CD4-positive, alpha-beta memory T cell (primary cell): ENCODE results near the gene C10orf95. TPM values are rescaled to one million over a fixed set of nuclear protein-coding genes. Genes with fewer than 3 reads are reported as not detected.

Experiments used
- CTCF ChIA-PET: fragments of 350-600 bp; sonication (Branson Sonifier 250); formaldehyde crosslinking; loops from one replicate; lab custom pipeline; 2021; ENCODE audit warnings: inconsistent platforms; ENCODE audit not compliant: partially characterized antibody; lab: Charles Lee
- POLR2A ChIA-PET: fragments of 350-600 bp; sonication (Branson Sonifier 250); formaldehyde crosslinking; loops from one replicate; lab custom pipeline; 2021; ENCODE audit not compliant: partially characterized antibody; lab: Charles Lee
- DNase-seq, 5 donors: peaks; one replicate each; pipeline versions ENCODE4 v3.0.0 to v3.0.0-alpha.2; 2020 to 2022; ENCODE audit warnings: mixed read lengths in 1 of 5
- H3K27ac ChIP-seq: one replicate; pipeline ENCODE4 v1.7.0; 2013; ENCODE audit warnings: low read depth, low read length
- H3K27me3 ChIP-seq: 2 replicates; pipeline ENCODE4 v1.7.0; 2013; ENCODE audit warnings: mild to moderate bottlenecking, low read length, moderate library complexity; ENCODE audit not compliant: insufficient read depth
- H3K36me3 ChIP-seq: 2 replicates; pipeline ENCODE4 v1.7.0; 2013; ENCODE audit warnings: mild to moderate bottlenecking, low read length, moderate library complexity; ENCODE audit not compliant: insufficient read depth
- H3K4me1 ChIP-seq: 2 replicates; pipeline ENCODE4 v1.7.0; 2013; ENCODE audit warnings: mild to moderate bottlenecking, low read length, moderate library complexity; ENCODE audit not compliant: insufficient read depth
- H3K4me3 ChIP-seq, 2 donors: one replicate each; pipeline ENCODE4 v1.7.0; 2013; ENCODE audit warnings: low read length in 2 of 2, mild to moderate bottlenecking in 1 of 2
- H3K9me3 ChIP-seq, 2 donors: one replicate each; pipeline ENCODE4 v1.7.0; 2013; ENCODE audit warnings: low read length in 2 of 2, control low read depth in 1 of 2; ENCODE audit not compliant: control insufficient read depth in 1 of 2
- H3K27ac Mint-ChIP-seq, 7 donors: one replicate each; pipeline ENCODE4 v1.8.0; 2020 to 2021; ENCODE audit warnings: mixed read lengths in 7 of 7, mild to moderate bottlenecking in 6 of 7, inconsistent platforms in 3 of 7, moderate library complexity in 3 of 7
- H3K27me3 Mint-ChIP-seq, 2 donors: one replicate each; pipeline ENCODE4 v1.8.0; 2020 to 2021; ENCODE audit warnings: mixed read lengths in 2 of 2
- H3K36me3 Mint-ChIP-seq, 2 donors: one replicate each; pipeline ENCODE4 v1.8.0; 2020 to 2021; ENCODE audit warnings: mixed read lengths in 2 of 2, inconsistent platforms in 1 of 2, mild to moderate bottlenecking in 1 of 2
- H3K4me1 Mint-ChIP-seq, 4 donors: one replicate each; pipeline ENCODE4 v1.8.0; 2020 to 2021; ENCODE audit warnings: mixed read lengths in 4 of 4, mild to moderate bottlenecking in 1 of 4
- H3K4me3 Mint-ChIP-seq, 8 donors: one replicate each; pipeline ENCODE4 v1.8.0; 2020 to 2021; ENCODE audit warnings: mixed read lengths in 8 of 8, mild to moderate bottlenecking in 7 of 8, moderate library complexity in 6 of 8, inconsistent platforms in 3 of 8
- H3K9me3 Mint-ChIP-seq, 8 donors: one replicate each; pipeline ENCODE4 v1.8.0; 2020 to 2021; ENCODE audit warnings: mixed read lengths in 8 of 8, mild to moderate bottlenecking in 5 of 8, inconsistent platforms in 3 of 8, moderate library complexity in 1 of 8
- intact Hi-C: fragments of 100-400 bp; cut with micrococcal nuclease; formaldehyde crosslinking; loops from one replicate; pipeline ENCODE4 v1.15.1; 2023
- polyA plus RNA-seq, 2 donors: library from polyadenylated mRNA; unstranded; fragments of 300-500 nt; fragmentation: Illumina TruSeq; gene quantifications; one replicate each; pipeline ENCODE4 v1.2.3, GENCODE V29; 2021
- total RNA-seq, 2 experiments: library from RNA; stranded (reverse); gene quantifications; one replicate each; pipeline ENCODE4 v1.2.3, GENCODE V29; 2021

The C10orf95 gene
- total and polyA plus RNA-seq, 4 experiments from 2014 or later, result 0.41 to 1.6 (median 0.65) TPM

- Mint-ChIP-seq H3K9me3 (peaks cover 0 to 6% (median 0%) of the 10 kb centered on the region in 8 donors), H3K27me3 (peaks cover 16 to 36% of the 10 kb centered on the region in 2 donors), H3K36me3 (peaks cover 0 to 8% of the 10 kb centered on the region in 2 donors), H3K4me3 (no peak overlapping the region), H3K4me1 (peaks cover 12 to 45% (median 23%) of the 10 kb centered on the region in 4 donors), H3K27ac (peak overlapping the region in 1 of 7 donors; percentile 61)
- intact Hi-C loops, result no loop called here
- Histone ChIP-seq H3K27me3 (peaks cover 13% of the 10 kb centered on the region), H3K36me3 (no peaks in the 10 kb centered on the region), H3K27ac (no peak overlapping the region), H3K4me3 (no peak overlapping the region), H3K9me3 (no peaks in the 10 kb centered on the region), H3K4me1 (peaks cover 25% of the 10 kb centered on the region)
- ChIA-PET CTCF (interaction anchor here (0.8 to 1.4 kb wide), 2 partner anchors 16 to 17 kb away, joined by 4 read pairs; no protein-coding TSS in a partner anchor), POLR2A (interaction anchor here (1.4 kb wide), 1 partner anchor 16 kb away, joined by 3 read pairs; the partner anchor contains the start of gene CUEDC2)
- DNase-seq, result peak in 1 of 5 donors; percentile 38
Observed at GRCh38 chr10:102416283-102416682, 35.1 kb downstream of the C10orf95 start.

DNA sequence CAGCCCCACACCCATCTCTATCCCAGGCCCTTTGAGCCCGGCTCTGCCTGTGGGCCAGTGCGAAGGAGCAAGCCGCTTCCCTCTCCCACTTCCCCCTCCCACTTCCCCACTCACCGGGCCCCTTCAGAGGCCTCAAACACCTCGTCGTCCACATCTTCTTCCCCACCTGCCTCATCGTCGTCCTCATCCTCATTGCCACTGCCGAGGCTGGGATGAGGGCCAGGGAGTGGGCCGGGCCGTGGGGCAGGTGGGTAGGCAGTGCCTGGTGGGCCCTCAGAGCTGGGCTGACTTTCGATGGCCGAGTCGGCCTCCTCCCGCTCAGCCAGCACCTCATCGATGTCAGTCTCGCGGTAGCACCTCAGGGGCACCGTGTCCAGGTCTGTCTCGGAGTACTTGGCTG, 36.6 kb downstream of the C10orf95 start:
- intact Hi-C loops, result no loop called here

DNA sequence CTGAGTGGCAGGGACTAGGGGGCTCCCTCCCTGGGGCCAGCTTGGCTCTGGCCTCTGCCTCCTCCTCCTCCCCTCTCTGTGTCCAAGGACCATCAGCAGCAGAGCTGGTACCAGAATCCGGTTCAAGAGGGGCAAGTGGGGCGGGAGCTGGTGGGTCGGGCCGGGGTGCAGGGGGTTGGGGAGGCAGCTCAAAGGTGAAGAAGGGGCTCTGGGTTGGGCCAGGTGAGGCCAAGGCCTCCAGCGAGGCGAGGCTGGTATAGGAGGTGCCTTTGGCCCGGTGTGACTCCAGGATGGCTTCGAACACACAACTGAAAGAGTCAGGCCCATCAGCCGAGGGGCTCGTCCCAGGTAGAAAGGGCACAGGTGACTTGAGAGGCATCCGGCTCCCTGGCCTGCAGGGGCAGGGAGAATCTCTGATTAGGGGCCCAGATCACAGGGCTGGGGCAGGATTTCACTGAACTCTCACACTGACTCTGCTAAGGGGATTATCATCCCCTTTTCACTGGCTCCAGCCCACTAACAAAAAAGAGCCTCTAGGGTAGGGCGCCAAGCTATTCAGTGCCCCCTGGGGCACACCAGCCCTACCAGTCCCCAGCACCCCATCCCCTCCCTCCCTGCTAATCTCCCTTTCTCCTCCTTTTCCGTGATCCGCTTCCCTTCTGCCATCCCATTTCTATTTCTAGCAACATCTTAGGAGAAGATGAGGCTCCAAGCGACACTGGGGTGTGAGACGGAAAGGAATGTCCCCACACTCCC, 37.4 kb downstream of the C10orf95 start:
- Histone ChIP-seq H3K9me3 (no peaks in the 10 kb centered on the region), H3K4me3 (no peak overlapping the region), H3K27me3 (peaks cover 23% of the 10 kb centered on the region), H3K27ac (no peak overlapping the region), H3K36me3 (no peaks in the 10 kb centered on the region), H3K4me1 (peaks cover 25% of the 10 kb centered on the region)
- POLR2A ChIA-PET, result interaction anchor here (1.0 to 1.6 kb wide), 3 partner anchors 19 to 37 kb away, joined by 3 to 5 read pairs (median 5); no protein-coding TSS in a partner anchor
- Mint-ChIP-seq H3K4me1 (peaks cover 12 to 38% (median 22%) of the 10 kb centered on the region in 4 donors), H3K36me3 (peaks cover 0 to 3% of the 10 kb centered on the region in 2 donors), H3K9me3 (peaks cover 0 to 3% (median 0%) of the 10 kb centered on the region in 8 donors), H3K27me3 (peaks cover 27 to 48% of the 10 kb centered on the region in 2 donors), H3K27ac (peak overlapping the region in 2 of 7 donors; percentile 20 to 37), H3K4me3 (no peak overlapping the region)
- DNase-seq, result peak in 1 of 5 donors; percentile 36
- intact Hi-C loops, result no loop called here
- CTCF ChIA-PET, result interaction anchor here (0.6 to 1.9 kb wide), 2 partner anchors 10 to 14 kb away, joined by 3 to 10 read pairs; no protein-coding TSS in a partner anchor

More for the DNA sequence above, 36.6 kb downstream of the C10orf95 start:
- H3K4me1 Mint-ChIP-seq, result peaks cover 10 to 41% (median 21%) of the 10 kb centered on the region in 4 donors
- ChIA-PET POLR2A (interaction anchor here (1.0 to 1.4 kb wide), 3 partner anchors 10 to 20 kb away, joined by 3 read pairs; partner anchors contain the start of gene CUEDC2), CTCF (interaction anchor here (1.4 kb wide), 2 partner anchors 14 to 16 kb away, joined by 4 to 5 read pairs; no protein-coding TSS in a partner anchor)
- no peaks in the 10 kb centered on the region for H3K9me3 ChIP-seq
- H3K9me3 Mint-ChIP-seq, result peaks cover 0 to 3% (median 0%) of the 10 kb centered on the region in 8 donors
- H3K36me3 ChIP-seq, result no peaks in the 10 kb centered on the region
- no peak overlapping the region for H3K4me3 Mint-ChIP-seq
- peaks cover 0 to under 1% of the 10 kb centered on the region in 2 donors for H3K36me3 Mint-ChIP-seq
- H3K27ac Mint-ChIP-seq, result peak overlapping the region in 2 of 7 donors; percentile 19 to 20
- H3K4me1 ChIP-seq, result peaks cover 27% of the 10 kb centered on the region
- DNase-seq, result peak in 1 of 5 donors; percentile 36
- H3K27me3 ChIP-seq, result peaks cover 19% of the 10 kb centered on the region
- no peak overlapping the region for H3K4me3 ChIP-seq
- no peak overlapping the region for H3K27ac ChIP-seq
- peaks cover 24 to 46% of the 10 kb centered on the region in 2 donors for H3K27me3 Mint-ChIP-seq

DNA sequence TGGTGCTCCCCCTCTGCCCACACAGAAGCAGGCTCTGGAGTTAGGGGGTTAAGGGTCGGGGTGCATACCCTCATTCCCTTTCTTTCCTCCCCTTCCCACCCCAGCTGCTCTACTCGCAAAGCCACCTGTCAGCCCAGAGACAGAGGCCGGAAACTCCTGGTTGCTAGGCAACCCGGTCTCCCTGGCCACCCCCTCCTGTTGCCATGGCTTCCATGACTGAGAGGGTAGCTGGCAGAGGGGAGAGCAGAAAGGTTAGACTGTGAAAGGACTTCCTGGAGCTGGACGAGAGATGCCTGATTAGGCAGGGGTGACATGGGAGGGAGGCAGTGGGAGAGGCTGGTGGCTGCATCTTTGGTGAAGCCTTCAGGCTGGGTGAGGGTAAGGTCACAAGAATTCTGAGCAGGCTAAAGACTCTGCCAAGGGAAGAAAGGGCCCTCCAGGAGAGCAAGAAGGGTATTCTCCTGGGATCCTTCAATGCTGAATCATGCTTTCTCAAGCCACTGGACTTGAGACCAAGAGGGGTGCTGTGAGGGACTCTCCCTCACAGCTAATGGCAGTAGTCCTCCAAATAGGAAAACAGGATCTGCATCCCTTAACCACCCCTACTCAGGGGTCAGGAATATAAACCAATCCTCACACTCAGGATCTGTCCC, 38.2 kb downstream of the C10orf95 start:
- intact Hi-C loops, result no loop called here
- peak in 3 of 5 donors; percentile 37 to 58 (median 45) for DNase-seq
- Histone ChIP-seq H3K36me3 (no peaks in the 10 kb centered on the region), H3K4me3 (no peak overlapping the region), H3K27me3 (peaks cover 20% of the 10 kb centered on the region), H3K4me1 (peaks cover 25% of the 10 kb centered on the region), H3K27ac (no peak overlapping the region), H3K9me3 (no peaks in the 10 kb centered on the region)
- ChIA-PET CTCF (interaction anchor here (0.9 to 1.9 kb wide), 4 partner anchors 10 to 184 kb away, joined by 4 to 10 read pairs (median 8); no protein-coding TSS in a partner anchor), POLR2A (interaction anchor here (1.0 to 1.6 kb wide), 3 partner anchors 10 to 37 kb away, joined by 3 to 5 read pairs (median 5); no protein-coding TSS in a partner anchor)
- peaks cover 0 to 3% (median 0%) of the 10 kb centered on the region in 8 donors for H3K9me3 Mint-ChIP-seq
- peak overlapping the region in 5 of 7 donors; percentile 21 to 80 (median 60) for H3K27ac Mint-ChIP-seq
- peaks cover 26 to 50% of the 10 kb centered on the region in 2 donors for H3K27me3 Mint-ChIP-seq
- peak overlapping the region in 1 of 8 donors; percentile 54 for H3K4me3 Mint-ChIP-seq
- H3K36me3 Mint-ChIP-seq, result peaks cover 0 to 3% of the 10 kb centered on the region in 2 donors
- peaks cover 14 to 38% (median 22%) of the 10 kb centered on the region in 4 donors for H3K4me1 Mint-ChIP-seq

DNA sequence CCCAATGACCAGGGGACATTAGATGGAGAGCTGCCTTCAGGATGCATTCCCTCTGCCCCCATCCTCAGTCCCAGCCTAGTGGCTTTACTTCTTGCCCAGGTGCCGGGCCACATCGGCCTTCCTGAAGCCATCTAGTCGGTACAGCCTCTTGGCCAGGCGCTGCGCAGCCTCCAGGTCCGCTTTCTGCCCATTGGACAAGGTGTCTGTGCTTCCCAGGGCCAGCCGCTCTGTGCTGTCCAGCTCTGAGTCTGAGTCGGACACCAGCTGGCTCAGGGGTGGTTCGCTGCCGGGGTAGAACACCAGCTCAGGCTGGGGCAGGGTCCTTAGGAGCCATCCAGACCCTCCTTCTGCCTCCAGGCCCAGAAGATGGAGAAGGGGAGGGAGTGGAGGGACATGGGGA, 39.0 kb downstream of the C10orf95 start:
- peak in 1 of 5 donors; percentile 40 for DNase-seq
- Histone ChIP-seq H3K27ac (no peak overlapping the region), H3K4me3 (no peak overlapping the region), H3K27me3 (peaks cover 17% of the 10 kb centered on the region), H3K9me3 (no peaks in the 10 kb centered on the region), H3K36me3 (no peaks in the 10 kb centered on the region), H3K4me1 (peaks cover 27% of the 10 kb centered on the region)
- H3K27ac Mint-ChIP-seq, result peak overlapping the region in 2 of 7 donors; percentile 78 to 85
- peaks cover 0 to 3% (median 0%) of the 10 kb centered on the region in 8 donors for H3K9me3 Mint-ChIP-seq
- peaks cover 0 to 3% of the 10 kb centered on the region in 2 donors for H3K36me3 Mint-ChIP-seq
- peaks cover 23 to 45% of the 10 kb centered on the region in 2 donors for H3K27me3 Mint-ChIP-seq
- peaks cover 11 to 43% (median 22%) of the 10 kb centered on the region in 4 donors for H3K4me1 Mint-ChIP-seq
- H3K4me3 Mint-ChIP-seq, result no peak overlapping the region
- ChIA-PET POLR2A (interaction anchor here (1.5 to 4.1 kb wide), 3 partner anchors 8 to 23 kb away, joined by 4 to 23 read pairs (median 5); partner anchors contain the start of gene FBXL15), CTCF (interaction anchor here (0.9 to 1.9 kb wide), 4 partner anchors 9 to 183 kb away, joined by 4 to 10 read pairs (median 8); no protein-coding TSS in a partner anchor)
- intact Hi-C loops, result no loop called here

DNA sequence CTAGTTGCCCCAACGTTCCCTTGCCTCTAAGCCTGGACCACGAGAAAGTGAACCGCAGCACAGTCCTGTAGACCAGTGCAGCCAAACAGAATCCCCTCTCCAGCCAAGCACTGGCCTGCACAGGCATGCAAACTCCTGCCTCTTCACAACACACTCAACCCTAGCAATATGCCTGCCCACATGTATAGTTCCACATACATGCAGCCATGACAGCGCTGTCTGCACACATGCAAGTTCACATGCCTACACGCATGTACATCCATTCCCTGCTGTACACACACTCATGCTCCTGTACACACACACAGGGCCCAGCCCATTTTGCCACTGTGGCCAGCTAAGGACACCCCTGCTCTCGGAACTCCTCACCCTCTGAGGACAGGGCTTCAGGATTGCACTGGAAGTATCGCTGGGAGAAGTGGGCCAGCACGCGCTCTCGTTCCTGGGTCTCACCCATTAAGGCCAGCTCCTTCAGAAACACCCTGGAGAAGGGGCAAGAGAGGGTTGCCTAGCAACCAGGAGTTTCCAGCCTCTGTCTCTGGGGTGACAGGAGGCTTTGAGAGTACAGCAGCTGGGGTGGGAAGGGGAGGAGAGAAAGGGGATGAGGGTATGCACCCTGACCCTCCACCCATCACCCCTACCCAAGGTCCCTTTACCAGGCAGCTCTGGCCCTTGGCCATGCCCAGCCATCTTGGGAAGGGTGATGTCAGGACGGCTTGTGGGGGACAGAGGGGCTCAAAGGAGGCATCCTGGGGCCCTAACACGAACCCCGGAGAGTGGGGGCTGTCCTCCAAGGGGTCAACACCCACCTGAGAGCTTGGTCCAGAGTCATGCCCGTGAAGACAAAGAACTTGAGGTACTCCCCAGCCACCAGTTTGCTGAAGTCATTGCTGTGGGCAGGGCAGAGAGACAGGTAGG, 39.7 kb downstream of the C10orf95 start:
- DNase-seq, result peak in 1 of 5 donors; percentile 13
- ChIA-PET CTCF (interaction anchor here (0.6 to 1.9 kb wide), 3 partner anchors 8 to 64 kb away, joined by 3 to 9 read pairs (median 3); no protein-coding TSS in a partner anchor), POLR2A (interaction anchor here (0.6 to 4.1 kb wide), 5 partner anchors 9 to 39 kb away, joined by 3 to 23 read pairs (median 4); partner anchors contain the start of gene FBXL15)
- Histone ChIP-seq H3K4me1 (peaks cover 27% of the 10 kb centered on the region), H3K27me3 (peaks cover 17% of the 10 kb centered on the region), H3K9me3 (no peaks in the 10 kb centered on the region), H3K4me3 (no peak overlapping the region), H3K27ac (no peak overlapping the region), H3K36me3 (no peaks in the 10 kb centered on the region)
- intact Hi-C loops, result no loop called here
- Mint-ChIP-seq H3K27ac (peak overlapping the region in 6 of 7 donors; percentile 2 to 85 (median 63)), H3K4me3 (peak overlapping the region; percentile 53 to 87 (median 78)), H3K36me3 (peaks cover 0 to 3% of the 10 kb centered on the region in 2 donors), H3K4me1 (peaks cover 11 to 50% (median 22%) of the 10 kb centered on the region in 4 donors), H3K27me3 (peaks cover 21 to 45% of the 10 kb centered on the region in 2 donors), H3K9me3 (peaks cover 0 to 1% (median 0%) of the 10 kb centered on the region in 8 donors)
